Glomerular visceral epithelial cell (primary cell): ENCODE data around the gene RSRC1.
A peak's percentile ranks its signal among the peaks of the same experiment; 100 is the strongest.
"Not testable (repeated sequence)": the region's sequence is repeated elsewhere in the genome, so short reads cannot be mapped to it uniquely, and the experiment has no call there.

ENCODE experiments used
- DNase-seq: peaks from one replicate; pipeline ENCODE4 v3.0.0-alpha.2; 2016; ENCODE audit errors: extremely low spot score

RSRC1 gene

GRCh38 chr3:158404131-158404718 lies 294.3 kb downstream of the RSRC1 start:
- DNase-seq, result no peak

- DNase-seq, result no peak
These were observed 295.6 kb downstream of the RSRC1 start for GRCh38 chr3:158405507-158405906.

- no peak for DNase-seq
These were observed 298.1 kb downstream of the RSRC1 start for GRCh38 chr3:158407844-158408517.

- DNase-seq, result not testable (repeated sequence)
These were observed 298.6 kb downstream of the RSRC1 start for GRCh38 chr3:158408518-158408897.

GRCh38 chr3:158418035-158418434 lies 308.1 kb downstream of the RSRC1 start:
- no peak for DNase-seq

DNA sequence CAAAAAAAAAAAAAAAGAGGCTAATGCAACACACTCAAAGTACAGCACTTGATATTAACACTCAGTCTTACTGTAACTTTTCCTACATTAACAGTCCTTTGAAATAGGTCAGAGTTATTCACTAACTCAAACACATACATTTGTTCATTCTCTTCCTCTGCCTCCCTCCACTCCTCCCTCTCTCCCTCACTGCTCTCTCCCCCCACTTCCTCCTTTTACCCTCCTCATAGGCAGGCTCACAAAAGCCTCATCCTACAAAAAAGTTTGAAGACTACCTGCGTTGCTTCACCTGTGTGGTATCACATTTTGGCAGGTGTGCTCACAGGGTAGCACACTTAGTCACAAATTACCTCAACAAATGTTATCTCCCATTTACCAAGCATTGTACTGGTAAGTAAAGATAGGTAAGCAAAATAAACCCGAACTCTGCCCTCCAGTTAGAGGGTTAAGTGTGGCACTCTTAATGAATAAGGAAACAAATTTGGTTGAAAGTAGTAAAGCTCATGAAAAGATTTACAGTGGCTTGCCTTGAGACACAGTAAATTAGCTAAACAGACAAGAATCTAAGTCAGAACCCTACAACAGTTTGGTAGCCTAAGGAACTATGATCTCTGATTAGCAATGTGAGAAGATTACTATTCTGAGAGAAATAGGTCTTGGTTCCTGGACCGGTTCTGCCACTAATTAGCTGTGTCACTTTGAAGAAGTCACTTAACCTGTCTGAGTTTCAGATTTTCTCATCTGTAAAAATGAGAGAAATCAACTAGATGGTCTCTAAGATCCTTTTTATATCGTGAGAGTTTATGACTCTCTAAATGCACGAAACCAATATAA lies 310.1 kb downstream of the RSRC1 start:
- no peak for DNase-seq

- peak; percentile 81 for DNase-seq
These were observed 310.9 kb downstream of the RSRC1 start for GRCh38 chr3:158420654-158421396.

- DNase-seq, result peak; percentile 7
These were observed 320.6 kb downstream of the RSRC1 start for GRCh38 chr3:158430448-158430847.

DNA sequence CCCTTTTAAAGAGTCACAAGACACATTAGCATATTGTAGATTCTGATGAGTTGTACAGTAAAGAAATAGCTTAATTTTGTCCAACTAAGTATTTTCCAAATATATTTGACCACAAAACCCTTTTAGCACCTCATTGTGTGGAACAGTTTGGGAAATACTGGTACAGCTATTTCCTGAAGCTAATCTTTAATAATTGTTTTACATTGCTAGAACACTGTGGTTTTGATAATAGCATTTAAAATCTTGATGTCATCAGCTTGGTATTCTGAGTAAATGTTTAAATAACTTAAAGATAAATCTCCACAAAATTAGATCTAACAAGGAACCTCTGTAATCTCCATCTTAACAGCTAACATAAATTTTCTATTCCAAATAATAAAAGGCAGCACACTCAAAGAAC lies 321.1 kb downstream of the RSRC1 start:
- DNase-seq, result peak; percentile 39

GRCh38 chr3:158431829-158432228 lies 321.9 kb downstream of the RSRC1 start:
- no peak for DNase-seq

DNA sequence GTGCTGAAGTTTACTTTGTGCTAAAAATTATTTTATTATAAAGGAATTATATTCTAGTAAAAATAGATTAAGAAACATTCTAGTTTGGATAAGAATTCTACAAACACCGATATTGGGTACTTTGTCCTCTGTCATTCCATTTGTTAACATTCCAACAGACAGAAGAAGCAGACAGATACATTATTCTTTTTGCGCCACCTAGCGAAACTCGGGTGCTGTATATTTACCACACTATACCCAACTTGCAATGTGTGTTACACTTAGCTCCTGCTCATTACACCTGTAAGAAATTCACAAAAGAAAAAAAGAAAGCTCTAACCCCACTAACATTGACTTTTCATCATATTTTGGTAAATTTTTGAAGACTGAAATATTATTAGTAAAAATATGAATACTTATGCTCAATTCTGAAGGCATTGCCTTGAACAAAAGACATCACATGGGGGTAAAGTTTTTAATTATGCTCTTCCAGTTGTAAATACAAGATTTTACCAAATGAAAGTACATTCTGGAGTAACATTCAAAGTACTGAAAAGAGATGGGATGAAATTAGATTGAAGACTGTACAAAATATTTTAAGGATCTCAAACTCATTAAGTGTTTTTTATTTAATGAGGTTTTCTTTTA lies 324.6 kb downstream of the RSRC1 start:
- DNase-seq, result peak; percentile 75

- no peak for DNase-seq
These were observed 333.7 kb downstream of the RSRC1 start for GRCh38 chr3:158443632-158444031.

DNA sequence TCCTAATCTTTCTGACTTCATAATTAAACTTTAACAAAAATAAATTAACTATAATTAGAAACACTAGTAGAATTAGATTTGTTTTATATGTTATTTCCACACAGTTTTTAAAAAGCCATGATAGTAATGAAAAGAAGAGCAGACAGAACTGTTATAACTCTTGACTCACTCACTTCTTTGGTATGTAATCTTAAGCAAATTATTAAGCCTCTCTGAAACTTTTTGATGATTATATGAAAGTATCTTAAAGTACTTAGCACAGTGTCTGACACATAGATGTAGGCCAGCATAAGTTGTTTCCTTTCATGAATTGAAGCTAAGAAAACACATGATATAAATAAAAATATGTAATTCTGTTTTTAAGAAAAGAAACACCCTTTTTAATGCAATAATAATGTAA lies 337.5 kb downstream of the RSRC1 start:
- peak; percentile 14 for DNase-seq

- DNase-seq, result no peak
These were observed 341.6 kb downstream of the RSRC1 start for GRCh38 chr3:158451405-158452055.

- no peak for DNase-seq
These were observed 342.4 kb downstream of the RSRC1 start for GRCh38 chr3:158452334-158452733.

GRCh38 chr3:158453004-158453403 lies 343.1 kb downstream of the RSRC1 start:
- no peak for DNase-seq

DNA sequence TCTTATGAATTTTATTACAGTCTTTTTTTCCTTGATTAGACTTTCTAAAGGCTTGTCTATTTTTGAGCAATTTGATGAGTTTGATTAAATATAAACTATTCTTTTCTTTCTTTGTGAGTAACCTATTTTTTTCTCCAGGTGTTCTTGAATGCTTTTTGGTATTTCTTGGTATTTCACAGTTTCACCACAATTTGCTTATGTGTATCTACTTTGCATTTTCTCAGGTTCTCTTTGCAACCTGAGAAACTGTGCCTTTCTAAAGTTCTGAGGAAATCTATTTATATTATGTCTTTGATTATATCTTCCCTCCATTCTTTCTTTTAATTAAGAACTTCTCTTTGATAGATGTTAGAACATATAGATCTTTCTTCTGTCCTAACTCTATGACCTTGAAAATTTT lies 344.0 kb downstream of the RSRC1 start:
- DNase-seq, result no peak

- no peak for DNase-seq
These were observed 345.5 kb downstream of the RSRC1 start for GRCh38 chr3:158455406-158455805.

- no peak for DNase-seq
These were observed 346.2 kb downstream of the RSRC1 start for GRCh38 chr3:158456114-158456513.

DNA sequence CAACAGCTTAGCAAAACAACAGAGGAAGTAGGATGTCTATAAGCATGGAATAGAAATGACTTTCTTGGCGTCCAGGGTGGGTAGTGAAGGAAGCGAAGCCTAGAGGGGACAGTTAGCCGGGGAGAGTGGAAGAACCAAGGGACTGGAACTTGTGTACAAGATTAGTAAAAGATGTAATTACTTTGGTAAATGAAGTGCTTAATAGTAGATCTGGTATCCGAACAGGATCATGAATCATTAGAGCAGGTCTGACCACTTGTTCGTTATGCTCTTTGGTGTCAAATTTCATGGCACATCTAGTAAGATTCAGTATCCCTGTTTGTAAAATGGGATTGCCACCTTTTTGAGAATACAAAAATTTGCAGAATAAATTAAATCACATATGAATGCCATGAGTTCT lies 348.6 kb downstream of the RSRC1 start:
- DNase-seq, result no peak

- no peak for DNase-seq
These were observed 351.0 kb downstream of the RSRC1 start for GRCh38 chr3:158460926-158461325.
